HG03571 (cell line): ENCODE measurements around the gene PADI6.

Source experiments
- ATAC-seq: cut with Tn5 transposase; IDR thresholded peaks from one replicate; pipeline ENCODE4 v1.9.1; 2021; ENCODE audit not compliant: unreplicated experiment

Gene PADI6

DNA sequence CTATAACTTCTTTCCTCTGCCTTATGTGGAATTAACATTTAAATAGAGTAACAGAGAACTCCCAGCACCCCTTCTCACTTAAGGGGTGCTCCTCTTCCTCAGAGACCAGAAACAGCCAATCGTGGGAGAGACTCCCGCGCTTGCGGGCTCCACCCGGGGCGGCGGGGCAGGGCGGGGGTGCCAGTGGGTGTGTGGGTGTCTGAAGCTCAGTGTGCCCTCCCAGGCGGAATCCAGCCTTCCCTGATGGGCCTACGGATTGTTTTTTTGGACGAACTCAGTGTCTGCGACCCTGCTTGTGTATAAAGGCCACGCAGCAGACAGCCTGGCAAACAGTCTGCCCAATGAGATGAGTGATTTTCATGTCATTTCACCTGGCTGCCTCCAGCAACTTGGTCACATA lies 61.3 kb downstream of the PADI6 start:
- ATAC-seq, result no peak

- no peak for ATAC-seq
These were observed 62.0 kb downstream of the PADI6 start for GRCh38 chr1:17434016-17434415.

- no peak for ATAC-seq
These were observed 62.6 kb downstream of the PADI6 start for GRCh38 chr1:17434601-17435000.

- ATAC-seq, result no peak
These were observed 64.6 kb downstream of the PADI6 start for GRCh38 chr1:17436380-17437174.

DNA sequence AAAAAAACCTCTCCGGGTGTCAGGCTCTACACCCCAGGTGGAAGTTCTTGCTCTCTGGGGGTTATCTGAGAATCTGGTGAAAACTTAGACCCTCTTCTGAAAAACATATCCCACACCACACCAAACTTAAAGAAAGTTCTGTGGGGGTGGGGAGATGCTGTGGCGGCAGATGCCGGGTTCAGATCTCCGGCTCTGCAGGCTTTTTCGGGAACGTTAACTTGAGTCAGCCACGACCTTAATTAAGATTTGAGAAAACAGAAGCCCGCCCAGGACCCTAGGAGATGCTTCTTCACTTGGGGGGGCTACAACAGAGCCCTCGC lies 65.2 kb downstream of the PADI6 start:
- ATAC-seq, result no peak

GRCh38 chr1:17437580-17438317 lies 65.8 kb downstream of the PADI6 start:
- peak; percentile 25 for ATAC-seq

DNA sequence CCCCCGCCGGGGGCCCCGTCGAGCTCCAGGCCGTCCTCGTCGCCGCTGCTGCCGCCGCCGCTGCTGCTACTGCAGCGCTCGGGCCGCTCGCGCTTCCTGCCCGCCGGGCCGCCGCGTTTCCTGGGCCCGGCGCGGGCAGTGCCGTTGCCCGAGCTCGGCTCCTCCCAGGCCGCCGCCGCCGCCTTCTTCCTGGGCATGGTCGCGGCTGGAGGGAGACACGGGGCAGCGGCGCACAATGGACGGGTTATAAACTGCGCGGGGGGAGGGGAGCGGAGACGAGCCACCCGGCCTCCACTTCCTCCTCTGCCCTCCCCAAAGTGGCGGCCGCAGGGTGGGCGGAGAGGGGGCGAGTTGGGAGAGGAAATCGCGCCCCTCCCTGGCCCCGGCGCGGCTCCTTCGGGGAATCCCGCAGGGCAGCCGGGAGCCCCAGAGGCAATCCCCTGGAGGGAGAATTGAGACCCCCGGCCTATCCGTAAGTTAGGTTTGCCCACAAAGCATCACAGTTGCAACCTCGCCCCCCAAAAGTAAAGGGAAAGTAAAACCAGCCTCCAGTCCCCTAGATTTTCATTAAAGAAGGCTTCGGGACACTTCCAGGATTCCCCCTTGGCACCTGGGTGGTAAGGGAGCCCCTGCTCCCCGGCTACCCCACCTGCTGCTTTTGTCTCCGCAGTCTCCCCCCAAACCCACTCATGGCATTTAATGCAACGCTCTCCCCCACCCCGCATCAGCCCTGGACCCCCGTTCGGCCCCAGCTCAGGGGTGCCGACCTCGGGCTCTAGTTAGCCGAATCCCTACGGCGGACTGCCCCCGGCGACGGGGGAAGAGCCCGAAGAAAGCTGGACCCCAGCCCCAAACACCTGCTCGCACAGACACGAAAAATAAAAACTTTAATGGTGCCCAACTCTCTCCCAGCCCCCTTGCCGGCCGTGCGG lies 66.6 kb downstream of the PADI6 start:
- ATAC-seq, result peak; percentile 36

DNA sequence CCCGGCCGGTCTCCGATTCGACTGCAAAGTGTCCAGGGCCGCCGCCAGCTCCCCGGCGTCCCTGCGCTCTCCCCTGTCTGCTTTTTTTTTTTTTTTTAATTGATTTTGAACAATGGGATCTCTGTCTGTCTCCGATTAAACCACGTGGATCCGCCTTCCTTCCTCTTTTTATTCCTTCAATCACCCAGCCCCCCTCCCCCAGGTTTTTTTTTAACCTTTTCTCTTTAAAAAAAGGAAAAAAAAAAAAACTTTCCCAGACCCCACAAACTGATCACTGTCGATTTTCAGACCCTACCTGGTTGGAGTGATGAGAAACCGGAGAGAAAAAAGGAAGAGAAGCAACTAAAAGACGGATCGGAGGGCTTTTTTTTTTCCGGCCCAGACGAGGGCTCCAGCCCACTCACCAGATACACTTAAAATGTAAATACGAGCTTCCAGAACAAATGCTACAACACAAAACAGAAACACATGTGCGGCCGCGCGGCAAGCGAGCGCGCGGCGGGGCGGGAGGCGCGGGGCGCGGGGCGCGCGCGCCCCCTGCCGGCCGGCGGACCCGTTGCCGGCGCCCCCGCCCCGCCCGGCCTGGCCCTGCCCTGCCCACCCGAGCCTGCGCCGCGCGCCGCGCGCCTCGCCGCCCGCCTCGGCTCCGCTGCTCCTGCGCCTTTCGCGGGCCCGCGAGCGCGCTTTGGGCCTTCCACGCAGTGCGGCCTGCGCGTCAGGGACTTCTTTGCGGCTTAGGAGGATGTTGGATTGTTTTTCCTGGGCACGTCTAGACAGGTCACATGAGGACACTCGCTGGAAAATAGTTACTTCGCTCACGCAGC lies 67.5 kb downstream of the PADI6 start, which contains the start of gene RCC2:
RCC2 (minus strand) TSS at position 428 of the 824 bp plus-strand sequence. CDS start 1,163 bp downstream, outside the sequence.
- peak; percentile 29 for ATAC-seq

GRCh38 chr1:17440074-17440826 lies 68.3 kb downstream of the PADI6 start:
- ATAC-seq, result no peak

GRCh38 chr1:17440827-17441168 lies 68.8 kb downstream of the PADI6 start:
- ATAC-seq, result no peak

DNA sequence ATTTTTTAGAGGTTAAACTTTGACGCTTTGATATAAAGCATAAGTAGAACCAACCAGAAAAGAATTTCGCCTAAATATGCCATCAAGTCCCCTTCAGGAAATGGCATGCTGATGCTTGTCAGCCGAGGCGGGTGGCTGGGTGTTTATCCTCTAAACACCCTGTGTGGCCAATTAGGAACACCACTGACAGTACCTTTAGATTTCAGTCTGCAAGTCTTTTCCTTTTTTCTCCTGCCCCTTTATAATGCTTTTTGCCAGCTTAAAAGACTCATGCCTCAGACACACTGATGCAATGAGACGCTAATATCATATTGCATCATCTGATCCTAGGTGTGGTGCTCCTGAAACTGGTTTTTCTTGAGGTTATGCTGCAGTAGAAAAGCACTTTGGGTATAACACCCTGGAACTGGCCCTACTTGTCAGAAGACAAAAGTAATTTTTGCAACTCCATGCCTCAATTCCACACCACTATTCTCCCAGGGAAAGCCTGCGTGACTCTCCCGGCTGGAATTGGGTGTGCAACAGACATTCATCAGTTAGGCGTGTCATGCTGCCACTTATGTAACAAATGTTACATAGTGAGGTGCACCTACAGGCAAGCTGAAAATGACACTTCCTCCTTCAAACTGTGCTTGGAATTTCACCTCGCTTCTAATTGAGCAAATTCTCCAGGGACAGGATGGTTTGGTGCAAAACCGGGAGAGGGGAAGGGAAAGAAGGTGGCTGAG lies 69.4 kb downstream of the PADI6 start:
- ATAC-seq, result no peak

GRCh38 chr1:17441993-17442357 lies 70.0 kb downstream of the PADI6 start:
- no peak for ATAC-seq

DNA sequence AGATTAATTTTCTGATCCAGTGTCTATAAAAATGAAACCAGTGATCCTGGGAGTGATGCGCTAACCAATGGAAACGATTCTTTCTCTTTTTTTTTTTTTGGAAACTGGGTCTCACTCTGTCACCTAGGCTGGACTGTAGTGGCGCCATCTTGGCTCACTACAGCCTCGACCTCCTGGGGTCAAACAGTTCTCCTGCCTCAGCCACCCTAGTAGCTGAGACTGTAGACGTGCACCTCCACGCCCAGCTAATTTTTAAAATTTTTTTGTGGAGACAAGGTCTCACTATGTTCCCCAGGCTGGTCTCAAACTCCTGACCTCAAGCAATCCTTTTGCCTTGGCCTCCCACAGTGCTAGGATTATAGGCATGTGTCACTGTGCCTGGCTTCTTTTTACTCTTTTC lies 70.8 kb downstream of the PADI6 start:
- no peak for ATAC-seq

GRCh38 chr1:17447501-17447992 lies 75.6 kb downstream of the PADI6 start:
- no peak for ATAC-seq
